DMS 273 (cell line): ENCODE results near the gene CCDC40.

Source experiments
- DNase-seq: peaks from one replicate; lab custom pipeline; 2025; ENCODE audit not compliant: unreplicated experiment; lab: John Stamatoyannopoulos, UW

CCDC40 gene

GRCh38 chr17:80018917-80019651 lies 17.4 kb upstream of the CCDC40 start:
- DNase-seq: no peak

GRCh38 chr17:80021600-80021999 lies 14.8 kb upstream of the CCDC40 start:
- DNase-seq: no peak

- peak; percentile 58 for DNase-seq
Measured at GRCh38 chr17:80023481-80024205, 12.8 kb upstream of the CCDC40 start.

- no peak for DNase-seq
Measured at GRCh38 chr17:80024206-80024972, 12.1 kb upstream of the CCDC40 start.

- peak; percentile 96 for DNase-seq
Measured at GRCh38 chr17:80025140-80025539, 11.3 kb upstream of the CCDC40 start.

- peak; percentile 44 for DNase-seq
Measured at GRCh38 chr17:80025796-80026195, 10.6 kb upstream of the CCDC40 start.

GRCh38 chr17:80026359-80027042 lies 9.9 kb upstream of the CCDC40 start:
- DNase-seq: peak; percentile 54

- no peak for DNase-seq
Measured at GRCh38 chr17:80027043-80027435, 9.4 kb upstream of the CCDC40 start.

GRCh38 chr17:80028030-80028429 lies 8.4 kb upstream of the CCDC40 start:
- peak; percentile 22 for DNase-seq

GRCh38 chr17:80029258-80029974 lies 7.0 kb upstream of the CCDC40 start:
- peak; percentile 92 for DNase-seq

- no peak for DNase-seq
Measured at GRCh38 chr17:80030730-80031410, 5.6 kb upstream of the CCDC40 start.

GRCh38 chr17:80031691-80032430 lies 4.6 kb upstream of the CCDC40 start:
- DNase-seq: no peak

GRCh38 chr17:80032614-80033171 lies 3.7 kb upstream of the CCDC40 start:
- DNase-seq: no peak

GRCh38 chr17:80033840-80034239 lies 2.6 kb upstream of the CCDC40 start:
- DNase-seq: no peak

- DNase-seq: peak; percentile 53
Measured at GRCh38 chr17:80034791-80035686, 1.4 kb upstream of the CCDC40 start.

- no peak for DNase-seq
Measured at GRCh38 chr17:80035687-80035936, 830 bp upstream of the CCDC40 start, which contains the start of gene TBC1D16. TBC1D16 (minus strand) TSS chr17:80035872; CDS start chr17:80013547, 22,325 bp downstream.

- DNase-seq: peak; percentile 77
Measured at GRCh38 chr17:80036715-80037477, 454 bp downstream of the CCDC40 start.
